Subcutaneous adipose tissue (tissue), 4 donors: Measurements from ENCODE around the gene PNCK. TPM values are rescaled to one million over a fixed set of nuclear protein-coding genes. Genes with fewer than 3 reads are reported as not detected.

Experiments
- CTCF ChIP-seq: fragments of 450-650 bp; IDR thresholded peaks from one replicate; pipeline ENCODE4 v1.5.1; 2016; ENCODE audit warnings: low read depth, mild to moderate bottlenecking, control low read depth, antibody characterized with exemption, moderate library complexity
- total RNA-seq, 4 donors: library from RNA; depleted of rRNA; stranded (reverse); fragments of >200 nt; gene quantifications; one replicate each; pipeline ENCODE4 v1.1.0, GENCODE V29; 2016

PNCK gene
- total RNA-seq, 4 donors from 2014 or later = 1.8 to 2.6 TPM; not detected in 2

DNA sequence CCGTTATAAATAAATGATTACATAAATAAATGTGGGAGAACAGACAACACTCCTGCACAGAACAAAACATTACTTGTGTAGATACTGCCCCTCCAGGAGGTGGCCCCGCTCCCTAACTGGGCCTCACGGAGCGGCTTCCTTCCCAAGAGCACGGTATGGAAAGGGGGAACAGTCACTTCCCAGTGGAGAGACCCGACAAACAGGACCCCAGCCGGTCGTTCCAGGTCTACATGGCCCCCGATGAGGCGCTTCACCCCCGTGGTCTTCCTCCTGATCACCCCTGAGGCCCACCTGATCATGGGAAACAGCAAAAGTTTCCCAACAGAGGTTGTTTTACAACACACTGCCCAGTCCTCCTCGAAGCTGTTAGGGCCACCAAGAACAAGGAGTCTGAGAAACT is 7.6 kb upstream of the PNCK start:
- TF ChIP-seq CTCF = no peak

GRCh38 chrX:153674219-153674851 is 722 bp upstream of the PNCK start:
- no peak for TF ChIP-seq CTCF

- no peak for TF ChIP-seq CTCF
Measured at GRCh38 chrX:153672531-153673427, 834 bp downstream of the PNCK start.

- TF ChIP-seq CTCF = no peak
Measured at GRCh38 chrX:153671589-153672530, 1.8 kb downstream of the PNCK start.

GRCh38 chrX:153670748-153671588 is 2.6 kb downstream of the PNCK start:
- no peak for TF ChIP-seq CTCF

DNA sequence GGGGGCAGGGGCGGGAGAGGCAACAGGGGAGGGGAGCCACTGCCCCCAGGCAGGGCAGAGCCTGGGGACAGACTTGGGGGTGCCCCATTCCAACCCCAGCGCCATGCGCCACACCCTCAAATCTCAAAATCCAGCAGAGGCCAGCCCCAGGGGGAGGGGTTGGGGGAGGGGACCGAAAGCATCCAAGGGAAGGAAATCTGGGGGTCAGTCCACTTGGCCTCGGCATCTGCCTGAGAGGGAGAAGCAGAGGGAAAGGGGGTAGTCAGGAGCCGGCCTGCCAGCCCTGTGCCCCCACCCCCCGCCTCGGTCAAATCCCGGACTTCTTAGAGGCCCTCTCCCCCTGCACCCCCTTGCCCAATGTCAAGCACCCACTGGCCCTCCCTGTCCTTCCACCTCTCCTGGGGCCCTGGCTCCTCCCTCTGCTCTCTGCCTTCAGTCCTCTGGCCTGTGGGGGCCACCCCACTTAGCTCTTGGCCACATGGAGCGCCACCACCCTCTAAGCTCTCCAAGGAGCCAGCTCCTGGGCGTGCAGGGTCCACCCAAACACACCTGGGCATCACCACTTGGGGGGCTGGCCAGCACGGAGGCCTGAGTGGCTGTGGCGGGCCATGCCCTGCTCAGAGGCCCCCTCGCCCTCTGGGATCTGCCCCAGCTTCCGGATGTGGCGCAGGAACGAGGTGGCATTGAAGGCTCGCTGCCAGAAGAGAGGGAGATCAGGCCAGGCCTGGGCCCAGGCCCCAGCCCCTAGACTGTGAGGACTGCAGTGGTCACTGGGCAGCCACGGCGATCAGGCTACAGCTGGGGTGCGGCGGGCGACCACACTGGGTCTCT is 3.5 kb downstream of the PNCK start:
- TF ChIP-seq CTCF = no peak
